Right lobe of liver (tissue), 4 donors: Measurements from ENCODE around the gene ABLIM2.

Experiments used
- POLR2A ChIP-seq: fragments of 450-650 bp; IDR thresholded peaks from one replicate; pipeline ENCODE4 v1.6.1; 2017; ENCODE audit warnings: antibody characterized with exemption, mild to moderate bottlenecking
- TF ChIP-seq, protein P1 (sequence below), 4 donors: fragments of 200-600 bp in 3 of 4; fragments of 450-650 bp in 1 of 4; IDR thresholded peaks; one replicate each; pipeline versions ENCODE4 v1.5.1 to v1.8.0; 2016 to 2022; ENCODE audit warnings: antibody characterized with exemption in 4 of 4, mild to moderate bottlenecking in 2 of 4
- donor health status: DM: no; HTN: no; CAD: no.
- donor health status: DM: no; HTN: no; CAD: no.
- donor health status: DM: no; HTN: yes; CAD: no.

DNA sequence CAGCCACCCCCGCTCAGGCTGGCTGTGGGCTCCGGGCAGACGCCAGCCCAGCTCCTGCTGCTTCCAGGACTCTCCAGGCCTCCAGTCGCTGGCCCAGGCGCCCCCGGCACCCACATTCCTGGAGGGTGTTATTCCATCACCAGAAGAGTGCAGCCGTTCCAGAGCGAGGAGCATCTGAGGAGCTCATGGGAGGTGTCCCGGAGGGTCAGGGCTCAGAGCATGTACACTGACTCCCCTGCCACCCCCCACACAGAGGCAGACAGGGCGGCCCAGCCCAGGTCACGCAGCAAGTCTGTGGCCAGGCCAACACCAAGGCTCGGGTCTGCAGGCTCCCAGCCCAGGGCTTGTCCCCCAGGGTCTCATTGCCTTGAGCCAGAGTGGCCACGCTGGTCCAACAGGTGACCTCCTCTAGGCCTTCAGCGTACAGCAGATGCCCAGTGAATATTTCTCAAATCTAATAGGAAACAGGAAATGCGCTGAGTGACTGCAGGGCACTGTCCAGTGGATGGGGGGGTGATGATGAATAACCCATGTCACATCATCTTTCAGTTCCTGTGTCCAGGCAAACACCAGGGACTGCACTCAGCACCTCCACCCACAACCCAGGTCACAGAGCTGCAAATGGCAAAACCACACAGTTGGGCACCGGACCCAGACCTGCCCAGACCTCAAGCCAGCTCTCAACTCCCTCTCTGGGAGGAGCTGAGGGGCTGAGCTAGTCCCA is 37.2 kb downstream of the ABLIM2 start:
- no peak for TF ChIP-seq POLR2A
- TF ChIP-seq, protein P1, sequence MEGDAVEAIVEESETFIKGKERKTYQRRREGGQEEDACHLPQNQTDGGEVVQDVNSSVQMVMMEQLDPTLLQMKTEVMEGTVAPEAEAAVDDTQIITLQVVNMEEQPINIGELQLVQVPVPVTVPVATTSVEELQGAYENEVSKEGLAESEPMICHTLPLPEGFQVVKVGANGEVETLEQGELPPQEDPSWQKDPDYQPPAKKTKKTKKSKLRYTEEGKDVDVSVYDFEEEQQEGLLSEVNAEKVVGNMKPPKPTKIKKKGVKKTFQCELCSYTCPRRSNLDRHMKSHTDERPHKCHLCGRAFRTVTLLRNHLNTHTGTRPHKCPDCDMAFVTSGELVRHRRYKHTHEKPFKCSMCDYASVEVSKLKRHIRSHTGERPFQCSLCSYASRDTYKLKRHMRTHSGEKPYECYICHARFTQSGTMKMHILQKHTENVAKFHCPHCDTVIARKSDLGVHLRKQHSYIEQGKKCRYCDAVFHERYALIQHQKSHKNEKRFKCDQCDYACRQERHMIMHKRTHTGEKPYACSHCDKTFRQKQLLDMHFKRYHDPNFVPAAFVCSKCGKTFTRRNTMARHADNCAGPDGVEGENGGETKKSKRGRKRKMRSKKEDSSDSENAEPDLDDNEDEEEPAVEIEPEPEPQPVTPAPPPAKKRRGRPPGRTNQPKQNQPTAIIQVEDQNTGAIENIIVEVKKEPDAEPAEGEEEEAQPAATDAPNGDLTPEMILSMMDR (IDR thresholded peaks at IDR 0.05): no peak
